Measurements from ENCODE around the gene ARMC9.

GRCh38 chr2:231292472-231293134 is 94.2 kb downstream of the ARMC9 start:
- TF ChIP-seq ZNF785 (tag by site-specific recombination; IDR thresholded peaks at IDR 0.05) = no peak
- TF ChIP-seq CTCF (tag by site-specific recombination; IDR thresholded peaks at IDR 0.05) = no peak
